GM12865 (cell line): Measurements from ENCODE around the gene ANKRD63.

Experiments
- DNase-seq: peaks from one replicate; pipeline ENCODE4 v3.0.0; 2010; ENCODE audit warnings: low read depth
- H3K4me3 ChIP-seq: 2 replicates; pipeline ENCODE4 v1.5.1; 2011; ENCODE audit warnings: mild to moderate bottlenecking, low read depth, low read length, control low read depth
- TF ChIP-seq, protein P1 (sequence below): IDR thresholded peaks from 2 replicates; pipeline ENCODE4 v1.5.1; 2011; ENCODE audit warnings: low read length, control low read depth, low read depth, inconsistent platforms; ENCODE audit not compliant: insufficient read depth; ENCODE audit errors: missing control alignments

Gene ANKRD63

GRCh38 chr15:40249477-40250303 is 33.2 kb downstream of the ANKRD63 start:
- H3K4me3 ChIP-seq = no peak overlapping the region
- DNase-seq = no peak
- TF ChIP-seq, protein P1, sequence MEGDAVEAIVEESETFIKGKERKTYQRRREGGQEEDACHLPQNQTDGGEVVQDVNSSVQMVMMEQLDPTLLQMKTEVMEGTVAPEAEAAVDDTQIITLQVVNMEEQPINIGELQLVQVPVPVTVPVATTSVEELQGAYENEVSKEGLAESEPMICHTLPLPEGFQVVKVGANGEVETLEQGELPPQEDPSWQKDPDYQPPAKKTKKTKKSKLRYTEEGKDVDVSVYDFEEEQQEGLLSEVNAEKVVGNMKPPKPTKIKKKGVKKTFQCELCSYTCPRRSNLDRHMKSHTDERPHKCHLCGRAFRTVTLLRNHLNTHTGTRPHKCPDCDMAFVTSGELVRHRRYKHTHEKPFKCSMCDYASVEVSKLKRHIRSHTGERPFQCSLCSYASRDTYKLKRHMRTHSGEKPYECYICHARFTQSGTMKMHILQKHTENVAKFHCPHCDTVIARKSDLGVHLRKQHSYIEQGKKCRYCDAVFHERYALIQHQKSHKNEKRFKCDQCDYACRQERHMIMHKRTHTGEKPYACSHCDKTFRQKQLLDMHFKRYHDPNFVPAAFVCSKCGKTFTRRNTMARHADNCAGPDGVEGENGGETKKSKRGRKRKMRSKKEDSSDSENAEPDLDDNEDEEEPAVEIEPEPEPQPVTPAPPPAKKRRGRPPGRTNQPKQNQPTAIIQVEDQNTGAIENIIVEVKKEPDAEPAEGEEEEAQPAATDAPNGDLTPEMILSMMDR = no peak

DNA sequence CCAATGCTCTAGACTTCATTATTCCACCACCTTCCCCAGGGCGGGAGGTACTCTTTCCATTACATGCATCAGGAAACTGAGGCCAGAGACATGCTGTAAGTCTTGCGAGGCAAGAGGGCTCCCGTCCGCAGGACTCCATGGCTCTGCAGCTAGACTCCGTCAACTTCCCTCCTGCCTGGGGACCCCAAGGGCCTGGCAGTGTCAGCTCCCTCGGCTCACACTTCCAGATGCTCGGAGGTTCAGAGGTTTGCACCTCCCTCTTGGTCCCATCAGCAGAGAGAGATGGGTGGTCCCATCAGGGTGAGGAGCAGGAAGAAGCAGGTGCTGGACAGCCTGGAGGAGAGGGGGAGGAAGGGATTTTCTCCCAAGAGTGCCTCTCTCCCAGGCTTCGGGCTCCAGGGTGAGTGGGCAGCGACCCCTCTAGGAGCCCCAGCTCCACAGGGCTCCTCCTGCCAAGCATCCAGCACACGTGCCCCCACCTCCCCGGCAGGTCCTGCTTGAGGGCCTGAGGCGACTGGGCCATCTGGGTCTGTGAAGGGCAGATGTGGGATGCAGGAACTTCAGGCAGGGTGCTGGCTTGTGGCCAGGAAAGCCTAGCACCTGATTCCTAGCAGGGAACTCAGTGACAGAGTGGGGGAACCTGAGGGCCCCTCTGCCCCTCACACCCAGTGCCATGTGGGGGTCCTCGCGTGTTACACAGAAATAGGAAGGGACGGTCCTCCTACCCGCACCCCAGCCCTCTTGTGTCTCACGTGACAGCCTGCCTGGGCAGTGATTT is 34.7 kb downstream of the ANKRD63 start:
- no peak for DNase-seq
- TF ChIP-seq, protein P1 = no peak
- no peak overlapping the region for H3K4me3 ChIP-seq

DNA sequence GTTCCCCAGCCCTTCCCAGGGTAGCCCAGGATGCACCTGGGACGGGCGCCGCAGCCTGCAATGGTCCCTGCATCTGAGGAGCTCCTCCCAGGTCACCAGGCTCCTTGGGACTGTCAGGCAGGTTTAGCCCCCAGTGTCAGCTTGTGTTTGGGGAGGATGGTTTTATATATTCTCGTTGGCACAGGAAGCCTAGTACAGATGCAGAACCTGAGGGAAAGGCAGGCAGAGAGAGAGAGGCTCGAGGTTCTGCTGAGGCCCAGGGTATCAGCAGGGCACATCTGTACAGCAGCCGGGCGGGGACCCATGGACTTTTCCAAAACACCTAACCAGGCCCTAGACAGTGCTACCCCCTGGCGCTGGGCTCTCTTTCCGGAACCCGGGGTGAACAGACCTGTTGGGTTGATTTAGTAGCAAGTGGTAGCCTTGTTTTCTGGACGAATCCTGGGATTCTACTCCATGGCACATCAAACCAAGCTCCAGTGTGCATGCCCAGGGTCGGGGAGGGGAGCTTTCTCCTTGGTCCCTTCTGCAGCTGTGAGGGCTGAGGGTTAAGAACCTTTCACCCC is 35.4 kb downstream of the ANKRD63 start:
- TF ChIP-seq, protein P1 = no peak

DNA sequence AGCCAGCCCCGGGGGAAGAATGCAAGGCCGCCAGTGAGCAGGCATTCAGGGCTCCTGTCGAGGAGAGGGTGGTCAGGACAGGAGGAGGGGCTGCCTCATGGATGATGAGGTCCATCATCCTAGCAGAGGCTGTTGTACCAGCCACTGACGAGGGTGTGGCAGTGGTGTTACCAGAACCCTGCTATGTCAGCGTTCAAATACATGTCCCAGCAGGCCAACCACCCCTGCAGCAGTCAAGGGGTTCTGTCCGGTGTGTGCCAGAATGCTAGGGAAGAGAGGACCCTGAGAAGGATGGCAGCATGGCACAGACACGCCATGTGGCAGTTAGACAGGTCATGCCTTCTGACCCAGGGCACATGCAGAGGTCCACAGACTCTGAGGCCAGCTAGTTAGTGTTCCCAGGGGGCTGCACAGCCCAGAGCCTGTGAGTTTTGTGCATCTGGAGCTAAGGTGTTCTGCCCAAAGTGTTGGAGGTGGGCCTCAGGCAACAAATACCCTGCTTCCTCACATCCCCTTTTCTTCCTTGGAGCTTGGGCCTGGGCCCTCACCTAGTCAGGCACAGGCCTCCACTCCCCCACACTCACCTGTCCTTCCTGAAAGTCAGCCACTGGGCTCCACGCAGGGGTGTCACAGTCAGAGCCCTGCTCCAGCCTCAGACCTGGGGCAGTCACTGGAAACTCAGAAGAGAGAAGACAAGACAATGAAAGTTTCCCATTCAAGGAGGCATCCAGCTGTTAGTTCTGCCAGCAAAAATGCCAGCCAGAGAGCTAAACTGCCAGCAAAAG is 36.2 kb downstream of the ANKRD63 start:
- TF ChIP-seq, protein P1 = no peak
- DNase-seq = no peak
- H3K4me3 ChIP-seq = no peak overlapping the region

More for the DNA sequence above, 35.4 kb downstream of the ANKRD63 start:
- H3K4me3 ChIP-seq = no peak overlapping the region
- no peak for DNase-seq

DNA sequence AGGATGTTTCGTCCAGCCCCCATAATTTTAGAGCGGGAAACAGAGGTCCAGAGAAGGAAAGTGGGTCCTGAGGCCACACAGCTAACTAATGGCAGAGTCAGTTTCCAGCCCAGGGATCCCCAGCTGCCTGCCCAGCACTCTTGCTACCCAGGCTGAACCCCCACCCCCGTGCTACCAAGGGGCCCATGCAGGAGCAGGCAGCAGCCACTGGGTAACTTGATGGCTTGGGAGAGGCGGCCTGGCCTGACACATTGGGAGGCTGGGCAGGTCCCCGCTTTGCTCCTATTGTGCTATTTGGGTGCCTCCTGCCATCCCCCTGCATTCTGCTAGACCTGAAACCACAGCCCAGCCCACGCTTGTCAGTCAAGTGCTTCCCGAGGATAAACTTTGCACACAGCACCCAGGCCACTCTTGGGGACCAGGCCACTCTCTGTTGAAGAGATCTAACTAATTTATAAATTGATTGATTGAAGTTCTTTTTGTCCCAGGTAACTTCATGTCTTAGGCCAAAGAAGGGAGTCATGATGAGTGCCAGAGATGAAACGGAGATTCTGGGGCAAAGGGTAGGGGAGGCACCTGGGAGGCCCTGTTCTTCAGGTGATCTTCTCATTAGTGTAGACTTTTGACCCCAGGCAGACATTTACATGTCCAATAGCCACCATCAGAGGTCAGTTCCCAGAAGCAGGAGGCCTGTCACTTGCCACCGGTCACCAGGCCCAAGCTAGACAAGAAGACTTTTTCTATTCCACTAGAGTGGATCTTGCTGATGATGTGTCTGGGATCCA is 37.0 kb downstream of the ANKRD63 start:
- H3K4me3 ChIP-seq = no peak overlapping the region
- no peak for DNase-seq
- TF ChIP-seq, protein P1 = no peak
